ENCODE data around the gene SIM2. TPM values are rescaled to one million over a fixed set of nuclear protein-coding genes. Genes with fewer than 3 reads are reported as not detected.

SIM2 gene
- total RNA-seq, 2 donors from 2014 or later, result 0.16 to 0.84 TPM

DNA sequence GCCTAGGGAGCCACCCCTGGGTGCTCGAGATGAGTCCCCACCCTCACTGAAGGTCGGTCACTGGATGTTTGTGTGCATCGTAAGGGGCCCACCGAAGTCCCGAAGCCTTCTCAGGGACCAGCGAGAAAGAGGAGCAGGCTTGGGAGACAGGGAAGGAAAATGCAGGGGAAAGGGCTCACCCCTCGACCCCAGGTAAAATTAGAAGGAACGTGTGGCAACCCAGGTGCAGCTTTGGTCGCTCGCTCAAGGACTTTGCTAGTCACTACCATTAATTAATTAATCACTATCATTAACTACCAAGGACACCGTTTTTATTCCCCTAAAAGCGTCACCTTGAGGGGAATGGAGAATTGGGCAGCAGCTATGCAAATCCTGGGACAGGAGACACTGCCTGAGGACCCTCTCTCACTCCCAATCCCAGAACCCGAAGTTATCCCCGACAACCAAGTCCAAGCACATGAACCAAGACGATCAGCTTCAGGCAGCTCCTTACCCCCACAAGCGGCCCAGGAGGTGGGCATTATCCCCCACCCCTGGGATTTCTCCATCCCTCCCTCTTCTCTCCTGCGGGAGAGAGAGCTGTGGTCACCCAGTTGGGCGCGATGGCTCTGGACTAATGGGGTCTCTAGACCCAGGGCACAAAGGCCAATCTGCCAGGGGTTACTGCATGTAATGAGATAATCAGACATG is 4.2 kb upstream of the SIM2 start:
- ATAC-seq, result no peak
- H3K36me3 Mint-ChIP-seq, result peaks cover 15 to 29% of the 10 kb centered on the region in 2 donors
- peak overlapping the region in 1 of 2 donors; percentile 44 for H3K27ac Mint-ChIP-seq
- peak in 1 of 2 donors; percentile 5 for DNase-seq (ENCODE audit: low spot score in 2 of 2)
- no peaks in the 10 kb centered on the region for H3K9me3 Mint-ChIP-seq

DNA sequence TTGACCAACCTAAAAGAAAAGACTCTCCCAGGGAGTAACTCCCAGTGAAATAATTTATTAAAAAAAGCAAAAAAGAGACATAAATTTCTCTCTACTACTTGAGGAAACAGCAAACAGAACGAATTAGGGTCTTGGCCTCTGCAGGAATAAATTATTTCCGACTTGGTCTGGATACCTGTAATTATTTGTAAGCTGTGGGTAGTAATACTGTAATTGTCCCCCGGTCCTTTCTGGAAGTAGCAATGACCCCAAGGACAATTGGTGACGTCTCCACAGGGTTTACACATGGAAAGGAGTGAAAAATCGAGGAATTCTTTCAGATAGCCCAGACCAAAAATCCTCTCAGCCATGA is 3.7 kb upstream of the SIM2 start:
- Mint-ChIP-seq H3K9me3 (no peaks in the 10 kb centered on the region), H3K36me3 (peaks cover 15 to 29% of the 10 kb centered on the region in 2 donors), H3K27ac (peak overlapping the region in 1 of 2 donors; percentile 44)
- ATAC-seq (no peak), DNase-seq (ENCODE audit: low spot score in 2 of 2) (peak in 1 of 2 donors; percentile 6)

DNA sequence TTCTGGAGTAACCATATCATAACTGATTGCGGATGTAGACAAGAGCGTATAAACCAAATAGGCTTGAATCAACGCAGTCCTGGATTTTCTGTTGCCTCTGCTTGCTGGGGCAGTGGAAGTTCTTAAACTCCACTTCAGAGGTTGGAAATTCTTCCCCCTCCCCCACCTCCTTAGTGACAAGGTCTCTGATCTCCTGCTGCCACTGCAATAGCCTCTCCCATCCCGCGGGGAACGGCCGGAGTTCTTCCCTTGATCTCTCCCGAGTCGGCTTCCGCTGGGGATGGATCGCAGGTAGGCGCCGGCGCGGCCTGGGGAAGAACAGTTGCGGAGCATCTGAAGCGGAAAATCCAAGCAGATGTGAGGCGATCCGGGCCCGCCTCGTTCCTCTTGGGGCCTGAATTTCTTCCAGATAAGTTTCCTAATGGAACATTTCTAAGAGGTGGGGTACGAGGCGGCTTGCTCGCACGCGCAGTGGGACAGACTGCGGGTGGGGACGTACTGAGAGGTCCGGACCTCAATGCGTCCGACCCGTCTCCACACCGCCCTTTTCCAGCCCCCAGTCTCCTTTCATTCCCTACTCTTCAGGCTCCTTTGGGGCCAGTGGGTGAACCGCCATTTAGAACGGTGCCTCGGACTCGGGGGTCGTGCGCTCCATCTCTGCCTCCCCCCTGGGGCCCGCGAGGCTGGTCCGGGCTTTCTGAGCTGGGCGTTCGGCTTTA is 3.1 kb upstream of the SIM2 start:
- peaks cover 15 to 34% of the 10 kb centered on the region in 2 donors for H3K36me3 Mint-ChIP-seq
- no peak for ATAC-seq
- no peaks in the 10 kb centered on the region for H3K9me3 Mint-ChIP-seq
- H3K27ac Mint-ChIP-seq, result peak overlapping the region in 1 of 2 donors; percentile 44
- peak in 1 of 2 donors; percentile 8 for DNase-seq (ENCODE audit: low spot score in 2 of 2)

DNA sequence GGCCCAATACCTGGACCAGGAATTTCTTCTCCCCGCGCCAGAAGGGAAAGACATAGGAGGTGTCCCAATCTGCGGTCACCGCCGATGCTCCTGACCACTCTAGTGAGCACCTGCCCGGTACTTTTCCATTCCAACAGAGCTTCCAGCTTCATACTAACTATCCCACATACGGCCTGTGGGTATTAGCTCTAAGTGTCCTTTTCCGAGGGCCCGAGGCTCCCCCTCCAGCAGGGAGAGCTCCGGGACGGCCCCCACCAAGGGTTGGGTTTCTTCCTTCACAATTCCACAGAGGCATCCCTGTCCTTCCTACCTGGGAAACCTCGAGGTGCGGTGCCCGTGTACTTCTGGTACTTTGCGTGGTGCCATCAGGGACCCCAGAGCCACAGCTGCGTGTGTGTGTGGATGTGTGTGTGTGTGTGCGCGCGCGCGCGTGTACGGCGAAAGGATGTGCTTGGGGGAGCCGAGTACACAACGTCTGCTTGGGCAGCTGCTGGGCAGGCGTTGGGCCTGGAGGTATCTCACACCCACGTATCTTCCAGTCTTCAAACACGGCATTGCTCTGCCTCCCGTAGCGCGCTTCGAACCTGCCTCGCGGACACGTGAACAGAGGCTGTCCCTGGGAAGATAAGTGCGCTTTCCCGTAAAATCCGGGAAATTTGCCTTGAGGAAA is 2.4 kb upstream of the SIM2 start:
- Mint-ChIP-seq H3K27ac (peak overlapping the region in 1 of 2 donors; percentile 36), H3K36me3 (peaks cover 15 to 34% of the 10 kb centered on the region in 2 donors), H3K9me3 (no peaks in the 10 kb centered on the region)
- DNase-seq (ENCODE audit: low spot score in 2 of 2) (peak in 1 of 2 donors; percentile 22), ATAC-seq (no peak)

DNA sequence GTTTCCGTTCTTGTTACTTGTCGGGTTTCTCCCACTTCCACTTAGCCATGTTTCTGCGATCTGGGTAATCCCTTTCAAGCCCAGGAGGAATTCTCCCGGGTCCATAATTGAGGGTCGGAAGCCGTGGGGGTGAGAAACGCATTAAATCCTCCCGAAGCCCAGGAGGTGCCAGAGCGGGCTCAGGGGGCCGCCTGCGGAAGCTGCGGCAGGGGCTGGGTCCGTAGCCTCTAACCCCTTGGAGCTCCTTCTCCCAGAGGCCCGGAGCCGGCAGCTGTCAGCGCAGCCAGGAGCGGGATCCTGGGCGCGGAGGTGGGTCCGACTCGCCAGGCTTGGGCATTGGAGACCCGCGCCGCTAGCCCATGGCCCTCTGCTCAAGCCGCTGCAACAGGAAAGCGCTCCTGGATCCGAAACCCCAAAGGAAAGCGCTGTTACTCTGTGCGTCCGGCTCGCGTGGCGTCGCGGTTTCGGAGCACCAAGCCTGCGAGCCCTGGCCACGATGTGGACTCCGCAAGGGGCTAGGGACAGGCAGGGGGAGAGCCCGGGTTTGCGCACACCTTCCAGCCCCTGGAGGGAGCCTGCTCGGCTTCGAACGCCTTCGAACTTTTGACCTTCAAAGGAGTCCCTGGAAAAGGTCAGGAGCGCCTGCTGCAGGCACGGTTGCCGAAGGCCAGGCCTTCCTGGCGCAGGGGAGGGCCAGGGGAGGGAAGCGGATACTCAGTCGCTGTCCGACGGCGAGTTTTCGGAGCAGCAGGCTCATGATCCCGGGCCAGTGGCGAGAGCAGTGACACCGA is 1.7 kb upstream of the SIM2 start:
- DNase-seq (ENCODE audit: low spot score in 2 of 2), result peak in 1 of 2 donors; percentile 26
- no peak for ATAC-seq
- peak overlapping the region in 1 of 2 donors; percentile 36 for H3K27ac Mint-ChIP-seq
- no peaks in the 10 kb centered on the region for H3K9me3 Mint-ChIP-seq
- H3K36me3 Mint-ChIP-seq, result peaks cover 11 to 28% of the 10 kb centered on the region in 2 donors

DNA sequence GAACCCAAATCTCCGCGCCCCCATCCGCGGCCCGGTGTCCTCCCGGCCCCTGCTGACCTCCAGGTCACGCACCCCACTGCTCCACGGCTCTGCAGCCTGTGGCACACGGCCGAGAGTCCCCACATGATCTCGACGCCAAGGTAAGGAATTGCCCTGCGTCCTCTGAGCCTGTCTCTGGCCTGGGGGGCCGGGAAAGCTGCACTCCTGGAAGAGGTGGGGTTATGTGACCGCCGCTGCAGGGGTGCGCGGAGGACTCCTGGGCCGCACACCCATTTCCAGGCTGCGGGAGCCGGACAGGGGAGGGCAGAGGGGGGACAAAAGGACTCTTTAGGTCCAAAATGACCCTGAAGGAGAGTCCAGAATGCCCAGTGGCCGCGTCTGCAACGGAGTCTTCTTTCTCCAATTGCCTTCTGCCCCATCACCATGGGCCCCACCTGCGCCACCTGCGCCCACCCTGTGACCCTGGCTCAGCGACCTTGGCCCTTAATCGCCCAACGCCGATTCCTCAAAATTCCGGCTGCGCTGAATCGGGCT is 997 bp upstream of the SIM2 start:
- Mint-ChIP-seq H3K27ac (no peak overlapping the region), H3K9me3 (no peaks in the 10 kb centered on the region), H3K36me3 (peaks cover 7 to 25% of the 10 kb centered on the region in 2 donors)
- no peak for ATAC-seq
- DNase-seq (ENCODE audit: low spot score in 2 of 2), result no peak

DNA sequence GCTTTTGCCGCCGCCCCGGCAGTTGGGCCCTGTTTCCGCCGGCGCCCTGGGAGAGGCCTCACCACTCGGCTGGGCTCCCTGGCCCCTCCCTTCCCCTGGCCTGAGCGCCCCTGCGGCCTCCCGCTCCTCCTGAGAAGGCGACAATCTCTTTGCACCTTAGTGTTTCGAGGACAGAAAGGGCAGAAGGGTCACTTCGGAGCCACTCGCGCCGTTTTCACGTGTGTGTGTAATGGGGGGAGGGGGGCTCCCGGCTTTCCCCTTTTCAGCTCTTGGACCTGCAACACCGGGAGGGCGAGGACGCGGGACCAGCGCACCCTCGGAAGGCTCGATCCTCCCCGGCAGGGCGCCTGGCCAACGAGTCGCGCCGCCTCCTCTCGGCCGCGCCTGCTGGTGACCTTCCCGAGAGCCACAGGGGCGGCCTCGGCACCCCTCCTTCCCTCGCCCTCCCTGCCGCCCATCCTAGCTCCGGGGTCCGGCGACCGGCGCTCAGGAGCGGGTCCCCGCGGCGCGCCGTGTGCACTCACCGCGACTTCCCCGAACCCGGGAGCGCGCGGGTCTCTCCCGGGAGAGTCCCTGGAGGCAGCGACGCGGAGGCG is 432 bp upstream of the SIM2 start:
- H3K36me3 Mint-ChIP-seq, result peaks cover 7 to 25% of the 10 kb centered on the region in 2 donors
- ATAC-seq (no peak), DNase-seq (ENCODE audit: low spot score in 2 of 2) (peak in 1 of 2 donors; percentile 34)
- no peak overlapping the region for H3K27ac Mint-ChIP-seq
- no peaks in the 10 kb centered on the region for H3K9me3 Mint-ChIP-seq

DNA sequence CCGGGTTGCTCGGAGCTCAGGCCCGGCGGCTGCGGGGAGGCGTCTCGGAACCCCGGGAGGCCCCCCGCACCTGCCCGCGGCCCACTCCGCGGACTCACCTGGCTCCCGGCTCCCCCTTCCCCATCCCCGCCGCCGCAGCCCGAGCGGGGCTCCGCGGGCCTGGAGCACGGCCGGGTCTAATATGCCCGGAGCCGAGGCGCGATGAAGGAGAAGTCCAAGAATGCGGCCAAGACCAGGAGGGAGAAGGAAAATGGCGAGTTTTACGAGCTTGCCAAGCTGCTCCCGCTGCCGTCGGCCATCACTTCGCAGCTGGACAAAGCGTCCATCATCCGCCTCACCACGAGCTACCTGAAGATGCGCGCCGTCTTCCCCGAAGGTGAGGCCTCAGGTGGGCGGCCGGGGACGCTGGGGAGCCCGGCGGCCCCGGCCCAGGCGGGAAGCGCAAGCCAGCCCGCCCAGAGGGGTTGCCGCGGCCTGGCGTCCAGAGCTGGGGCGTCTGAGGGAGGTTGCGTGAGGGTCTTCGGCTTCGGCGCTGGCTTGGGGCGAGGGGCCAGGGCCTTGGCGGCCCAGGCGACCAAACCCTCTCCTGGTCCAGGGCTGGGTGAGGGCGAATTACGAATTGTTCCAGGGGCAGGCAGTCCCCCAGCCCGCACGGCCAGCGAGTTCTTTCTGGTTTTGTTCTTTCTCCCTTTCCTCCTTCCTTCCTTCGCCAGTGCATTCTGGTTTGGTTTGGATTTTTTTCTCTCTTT is 805 bp downstream of the SIM2 start:
- H3K36me3 Mint-ChIP-seq, result peaks cover 0 to 19% of the 10 kb centered on the region in 2 donors
- peak overlapping the region in 1 of 2 donors; percentile 89 for H3K27ac Mint-ChIP-seq
- ATAC-seq (no peak), DNase-seq (ENCODE audit: low spot score in 2 of 2) (peak in 1 of 2 donors; percentile 10)
- H3K9me3 Mint-ChIP-seq, result no peaks in the 10 kb centered on the region

DNA sequence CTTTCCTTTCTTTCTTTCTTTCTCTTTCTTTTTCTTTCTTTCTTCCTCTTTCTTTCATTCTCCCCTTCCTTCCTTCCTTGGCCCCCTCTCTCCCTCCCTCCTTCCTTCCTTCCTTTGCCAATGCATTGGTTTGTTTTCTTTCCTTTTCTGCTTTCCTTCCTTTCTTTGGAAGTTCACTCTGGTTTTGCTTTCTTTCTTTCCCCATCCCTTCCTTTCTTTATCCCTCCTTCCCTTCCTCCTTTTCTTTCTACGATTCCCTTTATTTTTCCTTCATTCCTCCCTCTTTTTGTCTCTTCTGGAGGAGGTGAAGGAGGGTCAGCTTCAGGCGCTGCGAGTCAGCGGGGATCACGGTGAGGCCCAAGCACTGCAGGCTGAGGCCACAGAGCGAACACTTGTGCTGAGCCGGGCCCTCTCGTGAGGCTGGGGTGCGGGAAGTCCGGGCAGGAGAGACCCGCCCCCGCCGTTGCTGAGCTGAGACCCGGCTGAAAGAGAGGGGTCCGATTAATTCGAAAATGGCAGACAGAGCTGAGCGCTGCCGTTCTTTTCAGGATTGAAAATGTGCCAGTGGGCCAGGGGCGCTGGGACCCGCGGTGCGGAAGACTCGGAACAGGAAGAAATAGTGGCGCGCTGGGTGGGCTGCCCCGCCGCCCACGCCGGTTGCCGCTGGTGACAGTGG is 1.5 kb downstream of the SIM2 start:
- peak in 1 of 2 donors; percentile 9 for DNase-seq (ENCODE audit: low spot score in 2 of 2)
- H3K9me3 Mint-ChIP-seq, result no peaks in the 10 kb centered on the region
- H3K36me3 Mint-ChIP-seq, result peaks cover 0 to 19% of the 10 kb centered on the region in 2 donors
- peak overlapping the region in 1 of 2 donors; percentile 89 for H3K27ac Mint-ChIP-seq
- no peak for ATAC-seq

DNA sequence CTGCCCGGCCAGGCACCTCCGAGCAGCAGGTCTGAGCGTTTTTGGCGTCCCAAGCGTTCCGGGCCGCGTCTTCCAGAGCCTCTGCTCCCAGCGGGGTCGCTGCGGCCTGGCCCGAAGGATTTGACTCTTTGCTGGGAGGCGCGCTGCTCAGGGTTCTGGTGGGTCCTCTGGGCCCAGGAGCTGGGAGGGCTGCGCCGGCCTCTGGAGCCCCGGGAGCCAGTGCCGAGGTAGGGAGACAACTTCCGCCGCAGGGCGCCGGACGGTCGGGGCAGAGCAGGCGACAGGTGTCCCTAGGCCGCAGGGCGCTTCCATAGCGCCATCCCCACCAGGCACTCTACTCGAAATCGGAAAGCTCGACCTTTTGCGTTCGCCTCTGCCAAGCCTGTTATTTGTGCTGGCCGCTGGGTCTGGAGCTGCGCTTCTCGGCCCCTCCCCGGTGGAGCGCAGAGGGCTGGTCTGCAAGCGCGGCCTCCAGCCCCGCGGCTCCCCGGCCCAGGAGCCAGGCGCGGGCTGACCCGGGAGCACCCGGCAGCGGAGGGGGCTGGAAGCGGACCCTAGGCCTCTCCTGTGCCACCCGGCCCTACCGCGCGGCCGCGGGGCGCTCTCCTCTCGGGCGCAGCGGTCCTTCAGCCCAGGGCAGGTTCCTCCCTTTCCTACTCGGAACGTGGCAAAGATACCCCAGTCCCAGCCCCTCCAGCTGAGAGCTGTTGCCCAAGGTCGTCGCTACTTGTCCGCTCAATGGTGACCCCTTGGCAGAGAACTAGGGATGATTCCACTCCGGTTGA is 2.2 kb downstream of the SIM2 start:
- ATAC-seq (peak in 1 of 2 donors; percentile 41), DNase-seq (ENCODE audit: low spot score in 2 of 2) (peak in 1 of 2 donors; percentile 32)
- Mint-ChIP-seq H3K27ac (no peak overlapping the region), H3K36me3 (peaks cover 0 to 14% of the 10 kb centered on the region in 2 donors), H3K9me3 (no peaks in the 10 kb centered on the region)

DNA sequence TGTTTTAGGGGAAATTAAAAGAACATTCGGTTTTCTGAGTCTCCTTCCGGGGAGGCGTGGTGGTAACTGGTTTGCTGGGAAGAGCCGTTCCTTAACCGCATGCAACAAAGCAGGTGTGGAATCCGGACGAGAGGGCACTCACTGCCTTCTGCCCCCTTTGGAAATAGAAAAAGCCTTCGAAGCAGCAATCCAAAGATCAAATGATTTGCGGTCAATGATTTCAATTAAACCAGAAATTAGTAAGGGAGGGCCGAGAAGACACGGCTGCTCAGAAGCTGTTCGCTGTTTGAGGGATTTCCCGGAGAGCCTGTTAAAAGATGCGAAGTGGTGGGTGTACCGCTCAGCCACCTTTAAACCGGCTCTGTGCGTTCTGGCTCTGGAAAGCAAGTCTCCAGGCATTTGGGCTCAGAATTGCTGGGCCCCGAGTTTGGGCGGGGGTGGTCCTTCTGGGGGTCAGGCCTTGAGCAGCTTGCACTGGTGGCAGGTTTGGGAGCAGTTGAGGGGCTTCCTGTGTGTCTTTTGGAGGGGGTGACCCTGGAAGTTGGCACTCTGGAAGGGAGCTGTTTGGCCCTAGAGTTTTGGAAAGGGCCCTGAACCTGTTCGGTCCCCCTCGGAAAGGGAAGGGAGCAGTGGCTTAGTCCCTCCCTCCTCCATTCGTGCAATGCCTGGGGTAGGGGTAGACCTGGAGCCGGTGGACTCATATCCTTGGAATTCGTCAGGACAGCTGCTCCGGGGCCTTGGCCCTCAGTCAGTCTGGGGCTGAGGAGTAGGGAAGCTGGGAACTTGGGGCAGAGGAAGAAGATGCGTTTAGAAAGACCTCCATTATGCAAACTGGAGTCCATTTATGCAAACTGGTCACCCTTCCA is 3.1 kb downstream of the SIM2 start:
- Mint-ChIP-seq H3K27ac (no peak overlapping the region), H3K9me3 (no peaks in the 10 kb centered on the region), H3K36me3 (peaks cover 0 to 6% of the 10 kb centered on the region in 2 donors)
- no peak for ATAC-seq
- DNase-seq (ENCODE audit: low spot score in 2 of 2), result peak in 1 of 2 donors; percentile 17

DNA sequence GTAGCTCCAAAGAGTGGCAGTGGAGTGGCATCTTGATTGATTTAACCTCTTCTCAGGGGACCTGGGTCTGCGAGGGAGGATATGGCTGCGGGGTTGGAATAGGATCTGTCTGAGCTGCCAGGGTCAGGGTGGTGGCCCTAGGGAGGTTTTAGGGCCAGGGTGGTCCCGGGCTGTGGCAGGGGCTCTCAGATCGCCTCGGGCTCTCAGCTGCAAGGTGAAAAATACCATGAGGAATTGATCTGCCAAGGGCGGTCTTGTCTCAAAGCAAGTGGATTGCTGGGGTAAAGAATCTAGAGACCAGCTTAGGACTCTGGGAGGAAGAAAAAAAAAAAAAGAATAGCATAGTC is 3.7 kb downstream of the SIM2 start:
- Mint-ChIP-seq H3K9me3 (no peaks in the 10 kb centered on the region), H3K27ac (no peak overlapping the region), H3K36me3 (peaks cover 0 to 5% of the 10 kb centered on the region in 2 donors)
- DNase-seq (ENCODE audit: low spot score in 2 of 2), result no peak
- no peak for ATAC-seq

DNA sequence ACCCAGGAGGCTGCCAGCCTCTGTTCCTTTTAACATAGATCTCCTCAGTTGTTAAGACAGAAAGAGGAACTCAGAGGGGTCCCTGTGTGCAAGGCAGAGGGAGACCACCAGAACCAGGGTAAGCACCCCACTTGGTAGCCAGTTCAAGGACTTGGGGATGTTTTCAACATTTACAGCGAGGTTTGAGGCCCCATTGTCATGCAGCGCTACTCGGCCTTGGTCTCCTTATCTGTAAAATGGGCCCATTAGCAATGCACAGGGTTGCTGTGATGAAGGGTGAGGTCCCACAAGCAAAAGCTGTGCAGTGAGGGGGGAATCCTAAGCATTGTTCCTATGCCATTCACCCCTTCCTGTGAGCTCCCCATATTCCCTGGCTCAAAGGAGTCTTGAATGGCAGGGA is 4.2 kb downstream of the SIM2 start:
- DNase-seq (ENCODE audit: low spot score in 2 of 2) (peak in 1 of 2 donors; percentile 3), ATAC-seq (no peak)
- peaks cover under 1 to 5% of the 10 kb centered on the region in 2 donors for H3K36me3 Mint-ChIP-seq
- H3K27ac Mint-ChIP-seq, result no peak overlapping the region
- no peaks in the 10 kb centered on the region for H3K9me3 Mint-ChIP-seq

Measured in activated naive CD4-positive, alpha-beta T cell treated with anti-CD3 and anti-CD28 coated beads, Interleukin-2, amount 50 U/mL, for 72 hours (primary cell).